ENCODE data around the gene CEP112. TPM values are rescaled to one million over a fixed set of nuclear protein-coding genes. Genes with fewer than 3 reads are reported as not detected.

Gene CEP112
- total and polyA plus RNA-seq, 2 experiments from 2014 or later = 4.0 to 4.3 TPM

- Histone ChIP-seq H3K4me1 (ENCODE audit: insufficient read depth) (no peaks in the 10 kb centered on the region), H4K20me1 (replicated peaks; ENCODE audit: insufficient read depth) (no peaks in the 10 kb centered on the region), H3F3A (replicated peaks; ENCODE audit: low read depth) (no peaks in the 10 kb centered on the region), H3K27me3 (ENCODE audit: insufficient read depth) (no peaks in the 10 kb centered on the region), H3K36me3 (ENCODE audit: insufficient read depth) (no peaks in the 10 kb centered on the region), H2AFZ (no peak overlapping the region), H3K79me2 (replicated peaks; ENCODE audit: insufficient read depth) (no peaks in the 10 kb centered on the region), H3K9me2 (ENCODE audit: insufficient read depth) (no peaks in the 10 kb centered on the region), H3K4me2 (no peak overlapping the region), H3K4me3 (no peak overlapping the region), H3K27ac (ENCODE audit: low read depth) (no peak overlapping the region)
- H3K27ac Mint-ChIP-seq = peak overlapping the region; percentile 84
- TF ChIP-seq EZH2 (IDR thresholded peaks at IDR 0.05; ENCODE audit: low read depth, unreplicated experiment) = no peak
- TF ChIP-seq, protein P1, sequence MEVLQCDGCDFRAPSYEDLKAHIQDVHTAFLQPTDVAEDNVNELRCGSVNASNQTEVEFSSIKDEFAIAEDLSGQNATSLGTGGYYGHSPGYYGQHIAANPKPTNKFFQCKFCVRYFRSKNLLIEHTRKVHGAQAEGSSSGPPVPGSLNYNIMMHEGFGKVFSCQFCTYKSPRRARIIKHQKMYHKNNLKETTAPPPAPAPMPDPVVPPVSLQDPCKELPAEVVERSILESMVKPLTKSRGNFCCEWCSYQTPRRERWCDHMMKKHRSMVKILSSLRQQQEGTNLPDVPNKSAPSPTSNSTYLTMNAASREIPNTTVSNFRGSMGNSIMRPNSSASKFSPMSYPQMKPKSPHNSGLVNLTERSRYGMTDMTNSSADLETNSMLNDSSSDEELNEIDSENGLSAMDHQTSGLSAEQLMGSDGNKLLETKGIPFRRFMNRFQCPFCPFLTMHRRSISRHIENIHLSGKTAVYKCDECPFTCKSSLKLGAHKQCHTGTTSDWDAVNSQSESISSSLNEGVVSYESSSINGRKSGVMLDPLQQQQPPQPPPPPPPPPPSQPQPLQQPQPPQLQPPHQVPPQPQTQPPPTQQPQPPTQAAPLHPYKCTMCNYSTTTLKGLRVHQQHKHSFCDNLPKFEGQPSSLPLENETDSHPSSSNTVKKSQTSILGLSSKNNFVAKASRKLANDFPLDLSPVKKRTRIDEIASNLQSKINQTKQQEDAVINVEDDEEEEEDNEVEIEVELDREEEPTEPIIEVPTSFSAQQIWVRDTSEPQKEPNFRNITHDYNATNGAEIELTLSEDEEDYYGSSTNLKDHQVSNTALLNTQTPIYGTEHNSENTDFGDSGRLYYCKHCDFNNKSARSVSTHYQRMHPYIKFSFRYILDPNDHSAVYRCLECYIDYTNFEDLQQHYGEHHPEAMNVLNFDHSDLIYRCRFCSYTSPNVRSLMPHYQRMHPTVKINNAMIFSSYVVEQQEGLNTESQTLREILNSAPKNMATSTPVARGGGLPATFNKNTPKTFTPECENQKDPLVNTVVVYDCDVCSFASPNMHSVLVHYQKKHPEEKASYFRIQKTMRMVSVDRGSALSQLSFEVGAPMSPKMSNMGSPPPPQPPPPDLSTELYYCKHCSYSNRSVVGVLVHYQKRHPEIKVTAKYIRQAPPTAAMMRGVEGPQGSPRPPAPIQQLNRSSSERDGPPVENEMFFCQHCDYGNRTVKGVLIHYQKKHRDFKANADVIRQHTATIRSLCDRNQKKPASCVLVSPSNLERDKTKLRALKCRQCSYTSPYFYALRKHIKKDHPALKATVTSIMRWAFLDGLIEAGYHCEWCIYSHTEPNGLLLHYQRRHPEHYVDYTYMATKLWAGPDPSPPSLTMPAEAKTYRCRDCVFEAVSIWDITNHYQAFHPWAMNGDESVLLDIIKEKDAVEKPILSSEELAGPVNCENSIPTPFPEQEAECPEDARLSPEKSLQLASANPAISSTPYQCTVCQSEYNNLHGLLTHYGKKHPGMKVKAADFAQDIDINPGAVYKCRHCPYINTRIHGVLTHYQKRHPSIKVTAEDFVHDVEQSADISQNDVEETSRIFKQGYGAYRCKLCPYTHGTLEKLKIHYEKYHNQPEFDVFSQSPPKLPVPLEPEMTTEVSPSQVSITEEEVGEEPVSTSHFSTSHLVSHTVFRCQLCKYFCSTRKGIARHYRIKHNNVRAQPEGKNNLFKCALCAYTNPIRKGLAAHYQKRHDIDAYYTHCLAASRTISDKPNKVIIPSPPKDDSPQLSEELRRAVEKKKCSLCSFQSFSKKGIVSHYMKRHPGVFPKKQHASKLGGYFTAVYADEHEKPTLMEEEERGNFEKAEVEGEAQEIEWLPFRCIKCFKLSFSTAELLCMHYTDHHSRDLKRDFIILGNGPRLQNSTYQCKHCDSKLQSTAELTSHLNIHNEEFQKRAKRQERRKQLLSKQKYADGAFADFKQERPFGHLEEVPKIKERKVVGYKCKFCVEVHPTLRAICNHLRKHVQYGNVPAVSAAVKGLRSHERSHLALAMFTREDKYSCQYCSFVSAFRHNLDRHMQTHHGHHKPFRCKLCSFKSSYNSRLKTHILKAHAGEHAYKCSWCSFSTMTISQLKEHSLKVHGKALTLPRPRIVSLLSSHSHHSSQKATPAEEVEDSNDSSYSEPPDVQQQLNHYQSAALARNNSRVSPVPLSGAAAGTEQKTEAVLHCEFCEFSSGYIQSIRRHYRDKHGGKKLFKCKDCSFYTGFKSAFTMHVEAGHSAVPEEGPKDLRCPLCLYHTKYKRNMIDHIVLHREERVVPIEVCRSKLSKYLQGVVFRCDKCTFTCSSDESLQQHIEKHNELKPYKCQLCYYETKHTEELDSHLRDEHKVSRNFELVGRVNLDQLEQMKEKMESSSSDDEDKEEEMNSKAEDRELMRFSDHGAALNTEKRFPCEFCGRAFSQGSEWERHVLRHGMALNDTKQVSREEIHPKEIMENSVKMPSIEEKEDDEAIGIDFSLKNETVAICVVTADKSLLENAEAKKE (CRISPR knock-in tag; IDR thresholded peaks at IDR 0.05) = no peak
- no peak for TF ChIP-seq JUNB (IDR thresholded peaks at IDR 0.05; ENCODE audit: unreplicated experiment)
- TF ChIP-seq CREB1 (CRISPR knock-in tag; IDR thresholded peaks at IDR 0.05; ENCODE audit: low read depth) = no peak
- no peak for TF ChIP-seq ETS1 (IDR thresholded peaks at IDR 0.05)
- no peak for TF ChIP-seq POLR2AphosphoS5 (IDR thresholded peaks at IDR 0.05; ENCODE audit: low read depth)
- TF ChIP-seq ZNF331 (CRISPR knock-in tag; IDR thresholded peaks at IDR 0.05; ENCODE audit: low read depth) = no peak
- TF ChIP-seq CTCF (conservative IDR thresholded peaks at IDR 0.05; ENCODE audit: low read depth in 2 of 2) = no peak
- TF ChIP-seq STAT1 (IDR thresholded peaks at IDR 0.05; ENCODE audit: unreplicated experiment) = no peak
- TF ChIP-seq NANOG (IDR thresholded peaks at IDR 0.05; ENCODE audit: borderline replicate concordance) = no peak
- TF ChIP-seq EZH2phosphoT487 (IDR thresholded peaks at IDR 0.05; ENCODE audit: unreplicated experiment) = no peak
- no peak for TF ChIP-seq REST (IDR thresholded peaks at IDR 0.05; ENCODE audit: unreplicated experiment)
- no peak for TF ChIP-seq ZNF114 (CRISPR knock-in tag; IDR thresholded peaks at IDR 0.05)
- ATAC-seq = no peak
- H3K9me3 Mint-ChIP-seq = peaks cover 17% of the 10 kb centered on the region
- H3K4me1 Mint-ChIP-seq = no peaks in the 10 kb centered on the region
- no peak overlapping the region for H3K4me3 Mint-ChIP-seq
- no peaks in the 10 kb centered on the region for H3K27me3 Mint-ChIP-seq (ENCODE audit: insufficient read depth, low read depth, poor library complexity)
- peaks cover 12% of the 10 kb centered on the region for H3K36me3 Mint-ChIP-seq (ENCODE audit: low read depth)
- no peak for DNase-seq (ENCODE audit: low spot score)
These were observed 137.7 kb downstream of the CEP112 start for GRCh38 chr17:66054242-66054641.
